ENCODE data around the gene KPNA1. TPM values are rescaled to one million over a fixed set of nuclear protein-coding genes. Genes with fewer than 3 reads are reported as not detected.

Gene KPNA1
- total and polyA plus RNA-seq, 4 donors: 10.8 to 55.2 (median 28.9) TPM

DNA sequence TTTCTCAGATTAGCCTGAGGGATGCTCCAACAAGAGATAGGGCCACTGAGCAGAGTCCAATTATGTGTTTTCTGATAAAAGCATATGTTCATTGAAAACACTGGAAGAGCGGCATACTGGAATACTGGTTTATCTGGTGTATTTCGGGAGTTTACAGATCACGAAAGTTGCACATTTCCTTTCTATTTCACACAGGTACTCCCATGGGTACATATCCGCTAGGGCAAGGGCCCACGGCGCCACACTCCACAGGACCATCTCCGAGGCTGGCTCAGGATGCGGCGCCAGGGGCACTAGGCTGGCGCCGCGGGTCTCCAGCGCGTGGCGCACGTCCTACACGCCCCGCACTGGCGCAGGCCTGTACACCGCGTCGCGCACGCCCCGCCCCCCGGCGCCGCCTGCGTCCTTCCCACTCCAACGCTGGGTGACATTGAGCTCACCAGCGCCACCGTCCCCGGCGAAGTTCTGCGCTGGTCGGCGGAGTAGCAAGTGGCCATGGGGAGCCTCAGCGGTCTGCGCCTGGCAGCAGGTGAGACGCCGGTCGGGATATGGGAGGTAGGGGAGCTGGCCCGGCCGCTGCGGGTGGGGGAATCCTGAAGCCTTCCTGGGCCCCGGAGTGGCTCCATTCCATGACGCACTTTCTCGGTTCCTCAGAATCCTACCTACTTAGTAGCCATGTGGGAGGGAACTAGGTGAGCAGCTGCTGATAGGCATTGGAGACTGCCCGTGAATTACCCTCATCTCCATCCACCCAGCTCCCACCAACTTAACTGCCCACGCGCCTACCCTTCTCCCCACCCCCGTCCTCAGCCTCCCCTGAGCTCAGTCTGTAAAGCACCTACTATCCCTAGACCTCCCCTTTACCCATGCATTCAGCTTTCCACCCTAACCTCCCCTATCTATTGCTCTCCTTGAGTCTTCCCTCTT, 130.7 kb downstream of the KPNA1 start, which contains the start of gene FAM162A:
Gene FAM162A, plus strand, starts transcription at position 412 of the 927 bp plus-strand sequence. Its CDS starts 84 bp downstream, at position 496.
- TF ChIP-seq, protein P1, sequence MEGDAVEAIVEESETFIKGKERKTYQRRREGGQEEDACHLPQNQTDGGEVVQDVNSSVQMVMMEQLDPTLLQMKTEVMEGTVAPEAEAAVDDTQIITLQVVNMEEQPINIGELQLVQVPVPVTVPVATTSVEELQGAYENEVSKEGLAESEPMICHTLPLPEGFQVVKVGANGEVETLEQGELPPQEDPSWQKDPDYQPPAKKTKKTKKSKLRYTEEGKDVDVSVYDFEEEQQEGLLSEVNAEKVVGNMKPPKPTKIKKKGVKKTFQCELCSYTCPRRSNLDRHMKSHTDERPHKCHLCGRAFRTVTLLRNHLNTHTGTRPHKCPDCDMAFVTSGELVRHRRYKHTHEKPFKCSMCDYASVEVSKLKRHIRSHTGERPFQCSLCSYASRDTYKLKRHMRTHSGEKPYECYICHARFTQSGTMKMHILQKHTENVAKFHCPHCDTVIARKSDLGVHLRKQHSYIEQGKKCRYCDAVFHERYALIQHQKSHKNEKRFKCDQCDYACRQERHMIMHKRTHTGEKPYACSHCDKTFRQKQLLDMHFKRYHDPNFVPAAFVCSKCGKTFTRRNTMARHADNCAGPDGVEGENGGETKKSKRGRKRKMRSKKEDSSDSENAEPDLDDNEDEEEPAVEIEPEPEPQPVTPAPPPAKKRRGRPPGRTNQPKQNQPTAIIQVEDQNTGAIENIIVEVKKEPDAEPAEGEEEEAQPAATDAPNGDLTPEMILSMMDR (IDR thresholded peaks at IDR 0.05; ENCODE audit: control extremely low read depth, extremely low read depth): peak; percentile 57
- peak within 1 kb of the TSS; percentile 90 to 94 for H3K27ac ChIP-seq (ENCODE audit: low read depth in 1 of 2, low read length in 1 of 2)
- H3K4me1 ChIP-seq (ENCODE audit: control insufficient read depth in 5 of 5, insufficient read depth in 5 of 5, low read length in 5 of 5): peaks cover 0 to 10% (median 2%) of the 10 kb centered on the region in 5 donors
- H3K4me3 ChIP-seq: peak within 1 kb of the TSS; percentile 80
- H3K9me3 ChIP-seq (ENCODE audit: control insufficient read depth in 4 of 4, insufficient read depth in 3 of 4, low read length in 3 of 4): no peaks in the 10 kb centered on the region
- H3K36me3 ChIP-seq (ENCODE audit: control insufficient read depth in 4 of 4, insufficient read depth in 4 of 4, low read length in 4 of 4): peaks cover 0 to 4% (median under 1%) of the 10 kb centered on the region in 4 donors
- no peaks in the 10 kb centered on the region for H3K27me3 ChIP-seq (ENCODE audit: control insufficient read depth in 3 of 3, insufficient read depth in 3 of 3, low read length in 2 of 3)
- peak; percentile 95 to 97 (median 96) for DNase-seq
- peak within 1 kb of the TSS; percentile 80 to 94 for H3K9ac ChIP-seq (ENCODE audit: insufficient read depth in 1 of 2, low read length in 2 of 2)
- peak; percentile 99 for ATAC-seq (ENCODE audit: insufficient read depth, low FRiP score)
- 1% methylated on average over 50 to 52 of the region's 52 CpGs for WGBS, 2 donors

DNA sequence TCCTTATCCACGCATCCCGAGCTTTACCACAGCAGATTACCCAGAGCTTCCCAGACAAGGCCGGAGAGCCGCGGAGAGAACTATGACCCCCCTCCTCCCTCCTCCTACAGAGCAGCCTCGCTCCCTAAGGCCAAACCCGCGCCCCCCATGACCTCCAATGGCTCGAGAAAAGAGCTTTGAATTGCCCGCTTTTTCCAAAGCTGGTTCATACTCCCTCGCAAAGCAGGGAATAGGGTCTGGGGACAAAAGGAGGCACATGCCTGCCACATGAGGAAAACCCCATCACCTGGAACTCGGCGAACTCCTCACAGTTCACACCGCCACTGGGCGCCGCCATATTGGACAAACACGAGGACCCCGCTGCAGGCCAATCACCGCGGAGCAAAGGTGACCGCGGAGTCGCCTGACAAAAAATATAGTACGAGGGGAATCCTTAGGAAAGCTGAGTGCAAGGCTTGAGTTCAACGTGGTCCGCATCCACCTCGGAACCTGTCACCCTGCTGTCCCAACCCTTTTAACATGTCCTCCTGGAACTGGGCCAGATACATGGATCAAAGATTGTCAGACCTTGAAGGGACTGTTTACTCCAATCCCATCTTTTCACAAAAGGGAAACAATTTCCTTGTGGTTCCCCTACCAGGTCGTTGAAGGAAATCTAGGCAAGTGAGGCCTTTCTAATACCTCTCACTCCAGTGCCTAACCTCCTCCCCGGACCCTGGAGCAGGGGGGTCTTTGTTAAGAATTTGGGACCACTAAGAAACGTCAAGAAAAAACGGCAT, 131.7 kb downstream of the KPNA1 start, which contains the start of gene MIX23:
Gene MIX23, minus strand, starts transcription at position 344 of the 779 bp plus-strand sequence. Its CDS starts 7 bp downstream, at position 337.
- Histone ChIP-seq H3K36me3 (ENCODE audit: control insufficient read depth in 4 of 4, insufficient read depth in 4 of 4, low read length in 4 of 4) (peaks cover 0 to 4% (median under 1%) of the 10 kb centered on the region in 4 donors), H3K27me3 (ENCODE audit: control insufficient read depth in 3 of 3, insufficient read depth in 3 of 3, low read length in 2 of 3) (no peaks in the 10 kb centered on the region), H3K9ac (ENCODE audit: insufficient read depth in 1 of 2, low read length in 2 of 2) (peak within 1 kb of the TSS; percentile 80 to 94), H3K4me1 (ENCODE audit: control insufficient read depth in 5 of 5, insufficient read depth in 5 of 5, low read length in 5 of 5) (peaks cover 0 to 10% (median 2%) of the 10 kb centered on the region in 5 donors), H3K4me3 (peak within 1 kb of the TSS; percentile 80), H3K27ac (ENCODE audit: low read depth in 1 of 2, low read length in 1 of 2) (peak within 1 kb of the TSS; percentile 90 to 94), H3K9me3 (ENCODE audit: control insufficient read depth in 4 of 4, insufficient read depth in 3 of 4, low read length in 3 of 4) (no peaks in the 10 kb centered on the region)
- TF ChIP-seq, protein P1 (IDR thresholded peaks at IDR 0.05; ENCODE audit: control extremely low read depth, extremely low read depth): peak; percentile 0
- DNase-seq (peak; percentile 91 to 93 (median 92)), ATAC-seq (ENCODE audit: insufficient read depth, low FRiP score) (peak; percentile 82)
- WGBS, 2 donors: 0 to 1% methylated on average over 31 of the region's 31 CpGs

DNA sequence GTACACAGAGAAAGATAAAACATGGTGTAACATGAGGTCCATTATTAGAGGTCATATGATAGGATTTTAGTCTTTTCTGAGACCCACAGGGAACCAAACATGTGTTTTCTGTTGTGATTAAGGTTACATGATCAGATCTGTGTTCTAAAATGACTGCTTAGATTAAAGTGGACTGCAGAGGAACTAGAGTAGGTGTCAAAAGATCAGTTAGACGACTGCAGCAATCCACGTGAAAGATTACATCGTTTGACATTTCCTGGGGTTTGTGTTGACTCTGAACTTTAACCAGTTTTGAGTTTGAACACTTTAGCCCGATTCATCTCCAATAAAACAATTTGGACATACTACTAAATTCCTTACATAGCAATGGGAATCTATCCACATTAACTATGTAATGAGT, 136.8 kb downstream of the KPNA1 start:
- no peak for DNase-seq
- WGBS, 2 donors: 38 to 66% methylated on average over 4 of the region's 4 CpGs
- H3K4me3 ChIP-seq: no peak overlapping the region
- no peaks in the 10 kb centered on the region for H3K9me3 ChIP-seq (ENCODE audit: control insufficient read depth in 4 of 4, insufficient read depth in 3 of 4, low read length in 3 of 4)
- peaks cover 0 to 8% (median 2%) of the 10 kb centered on the region in 5 donors for H3K4me1 ChIP-seq (ENCODE audit: control insufficient read depth in 5 of 5, insufficient read depth in 5 of 5, low read length in 5 of 5)
- TF ChIP-seq, protein P1 (IDR thresholded peaks at IDR 0.05; ENCODE audit: control extremely low read depth, extremely low read depth): no peak
- H3K36me3 ChIP-seq (ENCODE audit: control insufficient read depth in 4 of 4, insufficient read depth in 4 of 4, low read length in 4 of 4): peaks cover 0 to 9% (median 2%) of the 10 kb centered on the region in 4 donors
- ATAC-seq (ENCODE audit: insufficient read depth, low FRiP score): no peak
- no peak overlapping the region for H3K9ac ChIP-seq (ENCODE audit: insufficient read depth in 1 of 2, low read length in 2 of 2)
- H3K27me3 ChIP-seq (ENCODE audit: control insufficient read depth in 3 of 3, insufficient read depth in 3 of 3, low read length in 2 of 3): no peaks in the 10 kb centered on the region
- H3K27ac ChIP-seq (ENCODE audit: low read depth in 1 of 2, low read length in 1 of 2): no peak overlapping the region

Data from lung (tissue), 12 donors.